ENCODE results near the gene SP140L. TPM values are rescaled to one million over a fixed set of nuclear protein-coding genes. Genes with fewer than 3 reads are reported as not detected.
"Not testable (repeated sequence)": the region's sequence is repeated elsewhere in the genome, so short reads cannot be mapped to it uniquely, and the experiment has no call there.

The SP140L gene
- total RNA-seq, 1 experiment from 2014 or later = 16.6 TPM

GRCh38 chr2:230286048-230286447, 40.9 kb upstream of the SP140L start:
- H3K4me3 ChIP-seq (ENCODE audit: low read depth in 2 of 2, low read length in 2 of 2) = no peak overlapping the region
- no peaks in the 10 kb centered on the region for H3K36me3 ChIP-seq (ENCODE audit: control insufficient read depth, insufficient read depth, low read length)
- peaks cover 5% of the 10 kb centered on the region; the same call in 1 of the 2 replicates for H3K27me3 ChIP-seq (ENCODE audit: control insufficient read depth, insufficient read depth, low read length)
- no peaks in the 10 kb centered on the region for H3K4me1 ChIP-seq (ENCODE audit: control insufficient read depth, insufficient read depth, low read length)
- BruUV-seq (replicated peaks) = no TSS peak
- TF ChIP-seq REST (IDR thresholded peaks at IDR 0.05; ENCODE audit: insufficient read depth in 1 of 2, low read depth in 2 of 2, low read length in 1 of 2) (no peak), SIN3A (IDR thresholded peaks at IDR 0.05; ENCODE audit: borderline replicate concordance, insufficient read depth, low read depth, low read length) (no peak)
- H3K9me3 ChIP-seq (ENCODE audit: control insufficient read depth, insufficient read depth, low read depth, low read length) = no peaks in the 10 kb centered on the region
- no peak for DNase-seq (ENCODE audit: low read depth, low spot score)
- in situ Hi-C loops (cut with HindIII; ENCODE audit: low pct_unique_long_range_greater_than_20kb, low sequenced_read_pairs) (no loop called here), intact Hi-C loops (cut with micrococcal nuclease; ENCODE audit: unreplicated experiment) (no loop called here)
- CTCF ChIA-PET = interaction anchor here (0.6 kb wide), 1 partner anchor 511 kb away, joined by 5 read pairs; no protein-coding TSS in a partner anchor
- no peak for ATAC-seq
- H3K27ac ChIP-seq (ENCODE audit: low read length) = no peak overlapping the region
- POLR2A ChIA-PET = no interaction called here

- in situ Hi-C loops (cut with HindIII; ENCODE audit: low pct_unique_long_range_greater_than_20kb, low sequenced_read_pairs); DNase-seq (ENCODE audit: low read depth, low spot score); H3K36me3 ChIP-seq (ENCODE audit: control insufficient read depth, insufficient read depth, low read length); BruUV-seq (replicated peaks); H3K4me1 ChIP-seq (ENCODE audit: control insufficient read depth, insufficient read depth, low read length); ATAC-seq; H3K27me3 ChIP-seq (ENCODE audit: control insufficient read depth, insufficient read depth, low read length); intact Hi-C loops (cut with micrococcal nuclease; ENCODE audit: unreplicated experiment); H3K9me3 ChIP-seq (ENCODE audit: control insufficient read depth, insufficient read depth, low read depth, low read length); H3K4me3 ChIP-seq (ENCODE audit: low read depth in 2 of 2, low read length in 2 of 2); H3K27ac ChIP-seq (ENCODE audit: low read length); CTCF ChIA-PET: not testable (repeated sequence)
- POLR2A ChIA-PET = interaction anchor here (0.6 kb wide), 1 partner anchor 139 kb away, joined by 3 read pairs; no protein-coding TSS in a partner anchor
- TF ChIP-seq REST (IDR thresholded peaks at IDR 0.05; ENCODE audit: insufficient read depth in 1 of 2, low read depth in 2 of 2, low read length in 1 of 2) = peak; percentile 82 to 88
These were observed 37.7 kb upstream of the SP140L start for GRCh38 chr2:230289311-230289710.

GRCh38 chr2:230295192-230295591, 31.8 kb upstream of the SP140L start:
- no peak overlapping the region for H3K27ac ChIP-seq (ENCODE audit: low read length)
- no TSS peak for BruUV-seq (replicated peaks)
- in situ Hi-C loops (cut with HindIII; ENCODE audit: low pct_unique_long_range_greater_than_20kb, low sequenced_read_pairs) = no loop called here
- H3K4me3 ChIP-seq (ENCODE audit: low read depth in 2 of 2, low read length in 2 of 2) = no peak overlapping the region
- H3K4me1 ChIP-seq (ENCODE audit: control insufficient read depth, insufficient read depth, low read length) = no peaks in the 10 kb centered on the region
- ChIA-PET CTCF (no interaction called here), POLR2A (no interaction called here)
- DNase-seq (ENCODE audit: low read depth, low spot score) = no peak
- H3K9me3 ChIP-seq (ENCODE audit: control insufficient read depth, insufficient read depth, low read depth, low read length) = no peaks in the 10 kb centered on the region
- no peak for ATAC-seq
- TF ChIP-seq CTCF (IDR thresholded peaks at IDR 0.05) = no peak
- no peak for TF ChIP-seq REST (IDR thresholded peaks at IDR 0.05; ENCODE audit: insufficient read depth in 1 of 2, low read depth in 2 of 2, low read length in 1 of 2)
- TF ChIP-seq POLR2AphosphoS5 (IDR thresholded peaks at IDR 0.05; ENCODE audit: low read depth, low read length) = no peak
- TF ChIP-seq SIN3A (IDR thresholded peaks at IDR 0.05; ENCODE audit: borderline replicate concordance, insufficient read depth, low read depth, low read length) = no peak
- no peak for TF ChIP-seq TCF7L2 (IDR thresholded peaks at IDR 0.05; ENCODE audit: low read depth, low read length)
- no peaks in the 10 kb centered on the region for H3K36me3 ChIP-seq (ENCODE audit: control insufficient read depth, insufficient read depth, low read length)
- intact Hi-C loops (cut with micrococcal nuclease; ENCODE audit: unreplicated experiment) = no loop called here
- H3K27me3 ChIP-seq (ENCODE audit: control insufficient read depth, insufficient read depth, low read length) = no peaks in the 10 kb centered on the region
